PFSK-1 (cell line): ENCODE data around the gene SIGLEC11.

Experiments used
- FOXP2 ChIP-seq: optimal IDR thresholded peaks from 2 replicates; pipeline ENCODE3; 2011; ENCODE audit warnings: borderline replicate concordance, control low read depth, inconsistent platforms; ENCODE audit not compliant: insufficient read depth; ENCODE audit errors: extremely low read length, extremely low read depth
- POLR2AphosphoS5 ChIP-seq: IDR thresholded peaks from 2 replicates; pipeline ENCODE4 v1.6.1; 2012; ENCODE audit warnings: low read depth, mild to moderate bottlenecking, control low read depth, low read length, moderate library complexity
- SIN3A ChIP-seq: IDR thresholded peaks from 2 replicates; pipeline ENCODE4 v1.6.1; 2012; ENCODE audit warnings: mild to moderate bottlenecking, low read length, moderate library complexity, borderline replicate concordance; ENCODE audit not compliant: insufficient read depth
- TAF1 ChIP-seq: IDR thresholded peaks from 2 replicates; pipeline ENCODE4 v1.6.1; 2012; ENCODE audit warnings: low read length, control low read depth, borderline replicate concordance; ENCODE audit not compliant: insufficient read depth
- TF ChIP-seq, protein P1 (sequence below), 2 experiments: IDR thresholded peaks; 2 replicates each; pipeline versions ENCODE4 v1.6.1 to v1.8.0; 2011 to 2012; ENCODE audit warnings: low read depth in 2 of 2, low read length in 2 of 2, control low read depth in 1 of 2, inconsistent platforms in 1 of 2, mild to moderate bottlenecking in 1 of 2, moderate library complexity in 1 of 2; ENCODE audit not compliant: insufficient read depth in 1 of 2

Gene SIGLEC11

DNA sequence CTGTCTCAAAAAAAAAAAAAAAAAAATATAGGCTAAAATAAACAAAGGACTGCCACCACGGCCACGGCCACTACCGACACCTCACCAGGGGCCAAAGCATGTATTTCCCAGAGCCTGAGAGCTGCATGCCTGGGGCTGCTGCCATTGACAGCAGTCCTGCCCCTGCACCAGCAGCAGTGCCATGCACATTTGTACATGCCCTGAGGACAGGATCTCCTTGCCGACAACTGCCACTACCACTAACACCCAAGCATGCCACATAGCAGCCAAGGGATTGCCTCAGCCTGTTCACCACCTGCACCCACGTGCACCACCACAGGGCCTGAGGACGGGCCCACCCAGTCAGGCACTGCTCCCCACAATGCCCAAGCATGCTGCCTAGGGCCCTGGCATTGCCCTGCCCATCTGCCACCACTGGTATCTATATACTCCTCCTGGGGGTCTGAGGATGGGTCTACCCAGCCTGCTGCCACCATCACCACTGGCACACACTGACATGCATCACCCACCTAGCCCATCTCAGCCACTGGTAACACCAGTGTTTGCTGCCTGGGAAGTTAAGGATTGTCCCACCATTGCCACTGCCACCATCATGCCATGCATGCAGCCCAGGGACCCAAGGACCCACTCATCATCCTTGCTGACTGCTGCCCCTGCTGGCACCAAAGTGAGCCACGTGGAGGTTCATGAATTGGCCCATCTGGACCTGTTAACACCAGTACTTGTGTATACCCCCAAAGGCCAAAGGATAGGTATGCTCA lies 21.1 kb downstream of the SIGLEC11 start:
- TF ChIP-seq TAF1 (no peak), POLR2AphosphoS5 (no peak), SIN3A (no peak), FOXP2 (no peak)
- TF ChIP-seq, protein P1, sequence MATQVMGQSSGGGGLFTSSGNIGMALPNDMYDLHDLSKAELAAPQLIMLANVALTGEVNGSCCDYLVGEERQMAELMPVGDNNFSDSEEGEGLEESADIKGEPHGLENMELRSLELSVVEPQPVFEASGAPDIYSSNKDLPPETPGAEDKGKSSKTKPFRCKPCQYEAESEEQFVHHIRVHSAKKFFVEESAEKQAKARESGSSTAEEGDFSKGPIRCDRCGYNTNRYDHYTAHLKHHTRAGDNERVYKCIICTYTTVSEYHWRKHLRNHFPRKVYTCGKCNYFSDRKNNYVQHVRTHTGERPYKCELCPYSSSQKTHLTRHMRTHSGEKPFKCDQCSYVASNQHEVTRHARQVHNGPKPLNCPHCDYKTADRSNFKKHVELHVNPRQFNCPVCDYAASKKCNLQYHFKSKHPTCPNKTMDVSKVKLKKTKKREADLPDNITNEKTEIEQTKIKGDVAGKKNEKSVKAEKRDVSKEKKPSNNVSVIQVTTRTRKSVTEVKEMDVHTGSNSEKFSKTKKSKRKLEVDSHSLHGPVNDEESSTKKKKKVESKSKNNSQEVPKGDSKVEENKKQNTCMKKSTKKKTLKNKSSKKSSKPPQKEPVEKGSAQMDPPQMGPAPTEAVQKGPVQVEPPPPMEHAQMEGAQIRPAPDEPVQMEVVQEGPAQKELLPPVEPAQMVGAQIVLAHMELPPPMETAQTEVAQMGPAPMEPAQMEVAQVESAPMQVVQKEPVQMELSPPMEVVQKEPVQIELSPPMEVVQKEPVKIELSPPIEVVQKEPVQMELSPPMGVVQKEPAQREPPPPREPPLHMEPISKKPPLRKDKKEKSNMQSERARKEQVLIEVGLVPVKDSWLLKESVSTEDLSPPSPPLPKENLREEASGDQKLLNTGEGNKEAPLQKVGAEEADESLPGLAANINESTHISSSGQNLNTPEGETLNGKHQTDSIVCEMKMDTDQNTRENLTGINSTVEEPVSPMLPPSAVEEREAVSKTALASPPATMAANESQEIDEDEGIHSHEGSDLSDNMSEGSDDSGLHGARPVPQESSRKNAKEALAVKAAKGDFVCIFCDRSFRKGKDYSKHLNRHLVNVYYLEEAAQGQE (IDR thresholded peaks at IDR 0.05; ENCODE audit: insufficient read depth in 1 of 2, low read depth in 2 of 2, low read length in 2 of 2) = no peak

DNA sequence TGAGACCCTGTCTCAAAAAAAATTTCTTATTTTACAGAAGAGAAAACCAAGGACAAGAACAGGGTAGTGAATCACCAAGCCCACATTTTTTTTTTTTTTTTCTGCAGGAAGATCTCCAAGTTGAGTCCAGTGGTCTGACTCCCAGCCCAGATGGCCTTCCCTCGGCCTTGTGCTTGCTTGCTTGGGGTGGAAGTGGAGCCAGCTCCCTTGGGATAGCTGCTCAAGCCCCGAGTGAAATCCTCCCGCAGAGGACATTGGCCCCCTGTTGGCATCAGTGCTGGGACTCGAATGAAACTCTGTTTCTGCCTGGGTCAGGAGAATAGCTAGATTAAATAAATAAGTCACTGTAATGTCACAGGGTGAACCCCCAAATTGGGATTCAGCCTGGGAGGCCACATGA lies 22.3 kb downstream of the SIGLEC11 start:
- TF ChIP-seq SIN3A (no peak), POLR2AphosphoS5 (no peak)
- TF ChIP-seq, protein P1 (IDR thresholded peaks at IDR 0.05; ENCODE audit: insufficient read depth in 1 of 2, low read depth in 2 of 2, low read length in 2 of 2) = no peak

DNA sequence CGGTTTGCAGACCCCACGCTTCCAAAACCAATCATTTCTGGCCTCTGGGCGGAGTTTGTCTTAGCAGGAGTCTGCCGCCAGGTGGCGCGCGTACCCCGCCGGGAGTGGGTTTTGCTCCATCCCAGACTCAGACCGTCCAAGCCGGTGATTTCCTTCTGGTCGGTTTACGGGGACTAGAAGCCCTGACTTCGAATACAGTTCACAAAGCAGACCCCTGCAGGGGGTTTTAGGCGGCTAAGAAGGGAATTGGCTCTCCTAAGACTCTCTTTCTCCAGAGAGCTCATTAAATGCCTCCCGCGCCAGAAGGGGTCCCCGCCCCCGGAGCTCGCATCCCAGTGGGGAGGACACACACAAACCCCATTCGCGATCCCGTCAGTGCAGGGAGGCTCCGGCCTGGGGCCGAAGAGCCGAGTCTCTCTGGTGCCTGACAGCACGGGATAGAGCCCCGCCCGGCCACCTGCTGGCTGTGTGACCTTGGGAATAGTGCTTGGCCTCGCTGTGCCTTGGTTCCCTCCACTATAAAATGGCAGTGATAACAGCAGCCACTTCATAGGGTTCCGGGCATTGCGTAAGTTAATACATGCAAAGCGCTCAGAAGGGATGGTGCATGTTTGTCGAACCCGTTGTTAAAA lies 23.1 kb downstream of the SIGLEC11 start:
- no peak for TF ChIP-seq FOXP2
- no peak for TF ChIP-seq POLR2AphosphoS5
- TF ChIP-seq, protein P1 (IDR thresholded peaks at IDR 0.05; ENCODE audit: insufficient read depth in 1 of 2, low read depth in 2 of 2, low read length in 2 of 2) = 0 out of 4 replicates have a peak, but pooled peaks of 1 of the 2 experiments have one; percentile 54

DNA sequence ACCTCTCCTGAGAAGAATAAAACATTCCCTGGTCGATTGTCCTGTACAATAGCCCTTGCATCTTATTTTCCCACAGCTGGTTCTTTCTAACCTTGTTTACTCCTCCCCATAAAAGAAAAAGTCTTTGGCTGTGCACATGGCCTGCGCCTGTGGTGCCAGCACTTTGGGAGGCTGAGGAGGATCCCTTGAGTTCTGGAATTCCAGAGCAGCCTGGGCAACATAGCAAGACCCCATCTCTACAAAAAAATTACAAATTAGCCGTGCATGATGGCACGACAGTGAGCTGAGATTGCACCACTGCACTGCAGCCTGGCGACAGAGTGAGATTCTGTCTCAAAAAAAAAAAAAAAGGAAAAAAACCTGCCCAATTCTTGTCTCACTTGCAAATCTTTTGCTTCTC lies 24.4 kb downstream of the SIGLEC11 start:
- no peak for TF ChIP-seq SIN3A
- TF ChIP-seq TAF1 = no peak
- TF ChIP-seq, protein P1 (IDR thresholded peaks at IDR 0.05; ENCODE audit: insufficient read depth in 1 of 2, low read depth in 2 of 2, low read length in 2 of 2) = no peak
- TF ChIP-seq POLR2AphosphoS5 = no peak
- no peak for TF ChIP-seq FOXP2
